ENCODE measurements around the gene SREBF1. TPM values are rescaled to one million over a fixed set of nuclear protein-coding genes. Genes with fewer than 3 reads are reported as not detected.

The SREBF1 gene
- total and polyA plus RNA-seq, 2 experiments from 2014 or later: 19.2 to 36.2 TPM

DNA sequence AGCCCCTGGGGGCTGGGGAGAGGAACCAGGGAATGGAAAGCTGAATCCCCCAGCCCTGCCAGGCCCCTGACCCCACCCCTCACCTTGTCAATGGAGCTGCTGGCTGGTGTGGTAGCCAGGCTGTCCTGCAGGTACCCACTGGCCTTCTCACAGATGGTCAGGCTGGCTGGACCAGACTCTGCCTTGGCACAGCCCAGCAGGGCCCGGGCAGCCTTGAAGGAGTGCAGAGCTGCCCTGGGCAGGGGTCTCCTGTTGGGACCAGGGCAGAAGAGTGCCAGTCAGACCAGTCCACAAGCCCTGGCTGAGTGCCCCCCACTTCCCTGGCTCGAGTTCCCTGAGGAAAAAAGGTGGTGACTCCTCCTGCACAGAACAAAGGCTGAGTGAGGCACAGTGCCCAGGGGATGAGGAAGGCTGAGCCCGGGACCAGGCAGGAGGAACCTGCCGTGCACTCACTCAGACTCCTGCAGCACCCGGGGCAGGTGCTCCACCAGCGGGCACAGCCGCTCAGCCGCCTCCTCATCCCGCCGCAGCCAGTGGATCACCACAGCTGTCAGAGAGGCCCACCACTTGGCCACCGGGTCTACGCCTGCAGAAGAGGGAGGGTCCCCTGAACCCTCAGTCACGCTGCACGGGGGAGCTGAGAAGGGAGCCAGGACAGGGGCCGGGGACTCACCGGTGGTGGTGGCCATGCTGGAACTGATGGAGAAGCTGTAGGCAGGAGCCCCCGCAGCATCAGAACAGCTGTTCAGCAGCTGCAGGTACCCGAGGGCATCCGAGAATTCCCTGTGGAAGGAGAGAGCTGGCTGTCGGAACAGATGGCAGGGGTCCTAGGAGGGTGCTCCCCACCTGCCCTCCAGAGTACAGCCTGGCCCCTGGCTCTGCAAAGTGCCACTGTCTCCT, 22.4 kb downstream of the SREBF1 start:
- H3K9me2 ChIP-seq (ENCODE audit: insufficient read depth): no peaks in the 10 kb centered on the region
- no peaks in the 10 kb centered on the region for H3K4me1 ChIP-seq (ENCODE audit: insufficient read depth)
- in situ Hi-C loops (cut with MboI): loop anchor here (5.0 kb wide), 1 partner anchor 43 kb away; no protein-coding TSS in a partner anchor
- peaks cover 3% of the 10 kb centered on the region; the same call in 1 of the 2 replicates for H3K36me3 ChIP-seq (ENCODE audit: low read depth)
- H3K9ac ChIP-seq: no peak overlapping the region
- 82 to 88% methylated on average over 20 of the region's 20 CpGs for WGBS, 2 experiments (ENCODE audit: low coverage in 1 of 2, low lambda C conversion rate in 2 of 2, missing lambda C conversion rate in 2 of 2)
- DNase-seq: no peak
- no peak overlapping the region for H3K4me2 ChIP-seq (ENCODE audit: unreplicated experiment)
- H3K27me3 ChIP-seq (replicated peaks; ENCODE audit: insufficient read depth): no peaks in the 10 kb centered on the region
- H3K27ac ChIP-seq: no peak overlapping the region
- H3K79me2 ChIP-seq (ENCODE audit: insufficient read depth): no peaks in the 10 kb centered on the region
- H3F3A ChIP-seq (ENCODE audit: insufficient read depth): peaks cover 6% of the 10 kb centered on the region
- H3K4me3 ChIP-seq: no peak overlapping the region
- H2AFZ ChIP-seq: no peak overlapping the region
- H4K20me1 ChIP-seq (ENCODE audit: insufficient read depth): no peaks in the 10 kb centered on the region
- TF ChIP-seq EZH2 (IDR thresholded peaks at IDR 0.05; ENCODE audit: insufficient read depth, poor library complexity, severe bottlenecking) (no peak), EZH2phosphoT487 (IDR thresholded peaks at IDR 0.05; ENCODE audit: insufficient read depth, low read depth) (no peak)
- H3K9me3 ChIP-seq (ENCODE audit: low read depth): no peaks in the 10 kb centered on the region

DNA sequence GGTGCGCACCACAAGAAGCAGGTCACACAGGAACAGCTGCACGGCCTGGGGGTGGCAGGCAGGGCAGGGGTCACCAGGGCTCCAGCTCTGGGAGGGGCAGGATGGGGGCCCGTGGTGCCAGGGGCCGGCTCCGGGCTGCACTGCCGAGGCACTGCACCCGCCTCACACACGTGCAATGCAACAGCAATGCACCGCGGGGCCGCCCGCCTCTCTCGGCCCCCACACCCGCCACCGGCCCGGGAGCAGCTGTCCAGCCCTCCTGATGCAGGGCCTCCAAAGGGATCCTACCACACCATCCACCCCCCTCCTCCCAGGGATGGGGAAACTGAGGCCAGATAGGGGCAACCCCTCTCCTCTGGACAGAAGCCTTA, 23.1 kb downstream of the SREBF1 start:
- H3K4me3 ChIP-seq: no peak overlapping the region
- H3K9me2 ChIP-seq (ENCODE audit: insufficient read depth): no peaks in the 10 kb centered on the region
- H3K36me3 ChIP-seq (ENCODE audit: low read depth): no peaks in the 10 kb centered on the region; the same call in 1 of the 2 replicates
- no peaks in the 10 kb centered on the region for H3K4me1 ChIP-seq (ENCODE audit: insufficient read depth)
- H3K79me2 ChIP-seq (ENCODE audit: insufficient read depth): no peaks in the 10 kb centered on the region
- no peak overlapping the region for H2AFZ ChIP-seq
- H3K9ac ChIP-seq: no peak overlapping the region
- no peaks in the 10 kb centered on the region for H3K27me3 ChIP-seq (replicated peaks; ENCODE audit: insufficient read depth)
- no peak for TF ChIP-seq EZH2phosphoT487 (IDR thresholded peaks at IDR 0.05; ENCODE audit: insufficient read depth, low read depth)
- no peak for TF ChIP-seq EZH2 (IDR thresholded peaks at IDR 0.05; ENCODE audit: insufficient read depth, poor library complexity, severe bottlenecking)
- no peak overlapping the region for H3K27ac ChIP-seq
- peaks cover 6% of the 10 kb centered on the region for H3F3A ChIP-seq (ENCODE audit: insufficient read depth)
- no peaks in the 10 kb centered on the region for H4K20me1 ChIP-seq (ENCODE audit: insufficient read depth)
- DNase-seq: no peak
- in situ Hi-C loops (cut with MboI): no loop called here
- WGBS, 2 experiments (ENCODE audit: low coverage in 1 of 2, low lambda C conversion rate in 2 of 2, missing lambda C conversion rate in 2 of 2): 88 to 96% methylated on average over 3 to 14 of the region's 16 CpGs
- H3K9me3 ChIP-seq (ENCODE audit: low read depth): no peaks in the 10 kb centered on the region
- H3K4me2 ChIP-seq (ENCODE audit: unreplicated experiment): no peak overlapping the region

DNA sequence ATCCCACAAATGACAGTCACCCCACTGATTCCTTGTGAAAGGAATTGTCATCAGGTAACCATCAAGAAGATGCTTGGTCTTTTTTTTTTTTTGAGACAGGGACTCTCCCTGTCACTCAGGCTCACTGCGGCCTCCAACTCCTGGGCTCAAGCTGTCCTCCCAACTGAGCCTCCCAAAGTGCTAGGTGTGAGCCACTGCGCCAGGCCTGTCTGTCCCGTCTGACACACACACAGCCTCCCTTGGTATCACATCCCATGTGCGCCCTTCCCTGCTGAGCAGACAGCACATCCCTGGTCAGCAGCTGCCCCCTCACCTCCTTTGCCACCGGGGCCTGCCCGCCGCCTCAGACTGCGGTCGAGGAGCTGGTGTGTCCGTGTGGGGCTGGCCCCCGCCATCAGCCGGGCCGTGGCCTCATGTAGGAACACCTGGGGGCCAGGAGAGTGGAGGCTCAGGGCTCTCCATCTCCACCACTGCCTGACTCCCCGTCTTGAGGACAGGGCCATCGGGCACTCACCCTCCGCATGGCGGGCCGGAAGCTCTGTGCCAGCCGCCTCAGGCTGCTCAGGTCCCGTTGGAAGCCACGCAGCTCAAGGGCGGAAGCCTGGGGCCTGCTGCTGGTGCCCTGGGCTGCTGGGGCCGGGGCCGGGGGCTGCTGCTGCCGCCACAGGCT, 23.6 kb downstream of the SREBF1 start:
- H3K9me2 ChIP-seq (ENCODE audit: insufficient read depth): no peaks in the 10 kb centered on the region
- no peak overlapping the region for H3K4me2 ChIP-seq (ENCODE audit: unreplicated experiment)
- in situ Hi-C loops (cut with MboI): no loop called here
- H3K27me3 ChIP-seq (replicated peaks; ENCODE audit: insufficient read depth): no peaks in the 10 kb centered on the region
- 94 to 96% methylated on average over 19 to 21 of the region's 25 CpGs for WGBS, 2 experiments (ENCODE audit: low coverage in 1 of 2, low lambda C conversion rate in 2 of 2, missing lambda C conversion rate in 2 of 2)
- no peak for TF ChIP-seq EZH2 (IDR thresholded peaks at IDR 0.05; ENCODE audit: insufficient read depth, poor library complexity, severe bottlenecking)
- no peak for TF ChIP-seq EZH2phosphoT487 (IDR thresholded peaks at IDR 0.05; ENCODE audit: insufficient read depth, low read depth)
- no peaks in the 10 kb centered on the region for H3K79me2 ChIP-seq (ENCODE audit: insufficient read depth)
- peaks cover 6% of the 10 kb centered on the region for H3F3A ChIP-seq (ENCODE audit: insufficient read depth)
- no peak overlapping the region for H3K4me3 ChIP-seq
- no peaks in the 10 kb centered on the region for H3K9me3 ChIP-seq (ENCODE audit: low read depth)
- no peak for DNase-seq
- H3K9ac ChIP-seq: no peak overlapping the region
- H2AFZ ChIP-seq: no peak overlapping the region
- no peak overlapping the region for H3K27ac ChIP-seq
- H3K36me3 ChIP-seq (ENCODE audit: low read depth): no peaks in the 10 kb centered on the region; the same call in 1 of the 2 replicates
- H4K20me1 ChIP-seq (ENCODE audit: insufficient read depth): no peaks in the 10 kb centered on the region
- no peaks in the 10 kb centered on the region for H3K4me1 ChIP-seq (ENCODE audit: insufficient read depth)

DNA sequence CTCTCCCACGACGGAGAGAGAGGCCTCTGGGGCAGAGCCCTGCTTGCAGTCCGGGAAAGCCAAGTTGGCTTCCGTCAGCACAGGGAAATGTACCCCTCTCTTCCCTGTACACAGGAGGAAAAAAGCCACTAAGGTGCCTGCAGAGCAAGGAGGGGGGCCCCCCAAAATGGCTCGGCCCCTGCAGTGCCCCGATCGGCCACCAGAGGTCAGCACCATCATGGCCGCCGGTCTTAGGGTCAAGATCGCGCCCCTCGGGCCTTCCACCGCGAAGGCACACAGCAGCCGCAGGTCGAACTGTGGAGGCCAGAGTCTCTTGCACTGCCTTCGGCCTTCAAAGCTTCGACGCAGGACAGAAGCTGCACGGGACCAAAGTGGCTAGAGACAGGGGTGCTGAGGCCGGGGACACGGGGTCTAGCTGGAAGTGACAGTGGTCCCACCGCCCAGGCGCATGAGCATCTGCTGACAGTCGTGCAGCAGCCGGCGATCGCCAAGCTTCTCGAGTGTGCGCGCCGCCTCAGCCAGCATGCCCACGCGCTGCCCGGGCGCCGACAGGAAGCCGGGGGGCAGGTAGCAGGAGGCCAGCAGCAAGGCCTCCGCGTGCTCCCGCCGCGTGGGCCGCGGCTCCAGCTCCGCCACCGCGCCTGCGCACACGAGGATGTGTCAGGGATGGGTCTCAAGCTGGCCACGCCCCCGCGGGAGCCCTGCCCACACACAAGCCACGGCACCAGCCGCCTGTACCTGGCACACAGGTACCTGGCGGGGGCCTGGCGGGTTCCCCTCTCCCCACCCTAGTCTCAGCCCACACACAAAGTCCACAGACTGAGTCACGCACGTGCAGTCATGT, 24.4 kb downstream of the SREBF1 start:
- Histone ChIP-seq H3K79me2 (ENCODE audit: insufficient read depth) (no peaks in the 10 kb centered on the region), H3K27me3 (replicated peaks; ENCODE audit: insufficient read depth) (no peaks in the 10 kb centered on the region), H3F3A (ENCODE audit: insufficient read depth) (peaks cover 6% of the 10 kb centered on the region), H3K9me2 (ENCODE audit: insufficient read depth) (no peaks in the 10 kb centered on the region), H3K4me3 (no peak overlapping the region), H3K9ac (no peak overlapping the region), H3K4me1 (ENCODE audit: insufficient read depth) (no peaks in the 10 kb centered on the region), H3K27ac (no peak overlapping the region), H3K9me3 (ENCODE audit: low read depth) (no peaks in the 10 kb centered on the region), H3K36me3 (ENCODE audit: low read depth) (no peaks in the 10 kb centered on the region; the same call in 1 of the 2 replicates), H3K4me2 (ENCODE audit: unreplicated experiment) (no peak overlapping the region), H4K20me1 (ENCODE audit: insufficient read depth) (no peaks in the 10 kb centered on the region), H2AFZ (no peak overlapping the region)
- WGBS, 2 experiments (ENCODE audit: low coverage in 1 of 2, low lambda C conversion rate in 2 of 2, missing lambda C conversion rate in 2 of 2): 62 to 67% methylated on average over 54 to 59 of the region's 59 CpGs
- TF ChIP-seq EZH2phosphoT487 (IDR thresholded peaks at IDR 0.05; ENCODE audit: insufficient read depth, low read depth): no peak
- no peak for TF ChIP-seq EZH2 (IDR thresholded peaks at IDR 0.05; ENCODE audit: insufficient read depth, poor library complexity, severe bottlenecking)
- peak; percentile 66 for DNase-seq
- in situ Hi-C loops (cut with MboI): no loop called here

Data from GM23248 (cell line).